ENCODE data around the gene ELF2.
"Not testable (repeated sequence)": the region's sequence is repeated elsewhere in the genome, so short reads cannot be mapped to it uniquely, and the experiment has no call there.

Gene ELF2

DNA sequence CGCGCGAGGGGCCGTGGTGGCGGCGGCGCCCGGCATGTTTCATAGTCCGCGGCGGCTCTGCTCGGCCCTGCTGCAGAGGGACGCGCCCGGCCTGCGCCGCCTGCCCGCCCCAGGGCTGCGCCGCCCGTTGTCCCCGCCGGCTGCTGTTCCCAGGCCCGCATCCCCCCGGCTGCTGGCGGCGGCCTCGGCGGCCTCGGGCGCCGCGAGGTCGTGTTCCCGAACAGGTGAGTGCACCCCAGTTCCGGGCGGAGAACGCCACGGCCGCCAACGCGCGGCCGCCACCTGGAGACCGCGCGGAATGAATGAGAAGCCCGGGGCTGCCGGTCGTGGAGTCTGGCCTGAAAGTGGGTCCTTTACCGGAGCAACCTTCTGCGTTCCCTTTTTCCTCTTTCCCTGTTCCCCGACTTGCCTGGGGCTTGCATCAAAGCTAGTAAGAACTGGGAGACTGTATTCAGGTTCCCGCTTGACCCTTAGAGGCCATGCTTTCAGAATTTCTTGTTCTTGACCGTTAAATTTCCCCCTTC is 161.0 kb downstream of the ELF2 start:
- H3K4me3 ChIP-seq (ENCODE audit: low read length) = peak overlapping the region; percentile 62
- DNase-seq (ENCODE audit: low read depth) = no peak
- no peak for TF ChIP-seq CTCF (conservative IDR thresholded peaks at IDR 0.05; ENCODE audit: low read depth, low read length)

GRCh38 chr4:139015269-139015947 is 161.6 kb downstream of the ELF2 start, which contains the start of gene NOCT:
Gene NOCT, plus strand, starts transcription at chr4:139015781. Its CDS starts 201 bp downstream, at chr4:139015982.
- TF ChIP-seq CTCF (conservative IDR thresholded peaks at IDR 0.05; ENCODE audit: low read depth, low read length) = no peak

DNA sequence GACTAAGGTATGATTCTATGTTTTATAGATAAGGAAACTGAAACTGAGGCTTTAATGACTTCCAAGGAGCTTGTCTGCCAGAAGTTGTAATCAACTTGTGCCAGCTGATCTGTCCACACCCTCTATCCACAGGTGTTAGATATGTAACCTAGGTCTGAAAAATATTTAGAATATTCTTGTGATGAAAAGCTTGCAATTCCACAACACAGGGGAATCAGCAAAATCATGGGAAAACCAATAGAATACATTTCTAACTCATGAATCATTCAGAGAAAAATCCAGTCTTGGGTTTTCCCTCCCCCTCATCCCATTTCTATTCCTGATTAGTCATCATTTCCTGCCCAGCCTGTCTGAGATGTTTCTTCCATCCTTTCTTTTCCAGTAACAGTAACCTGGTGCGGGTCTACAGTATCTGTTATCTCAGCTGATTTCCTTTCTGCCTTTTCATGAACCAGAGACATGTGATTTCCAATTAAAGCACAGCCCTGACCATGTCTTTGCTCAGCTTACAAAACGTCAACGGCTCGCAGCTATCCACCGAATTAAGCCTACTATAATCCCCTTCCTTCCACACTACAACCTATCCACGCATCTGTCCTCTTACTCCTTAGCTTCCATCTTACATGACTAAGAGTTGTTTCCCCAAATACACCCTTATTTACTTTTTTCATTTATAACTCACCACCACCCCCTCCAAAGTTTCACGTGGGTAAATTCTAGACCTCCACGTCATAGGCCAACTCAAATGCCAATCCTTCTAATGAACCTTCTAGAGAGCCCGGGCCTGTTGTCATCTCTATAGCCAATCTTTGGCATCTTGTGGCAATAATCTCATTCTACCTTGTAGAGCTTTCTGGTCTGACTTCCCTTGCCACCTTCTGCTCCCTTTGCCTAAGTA is 162.4 kb downstream of the ELF2 start:
- TF ChIP-seq CTCF (conservative IDR thresholded peaks at IDR 0.05; ENCODE audit: low read depth, low read length) = no peak
- peak; percentile 89 for DNase-seq (ENCODE audit: low read depth)
- H3K4me3 ChIP-seq (ENCODE audit: low read length) = peak overlapping the region; percentile 62

More at GRCh38 chr4:139015269-139015947, 161.6 kb downstream of the ELF2 start, which contains the start of gene NOCT:
- DNase-seq (ENCODE audit: low read depth) = peak; percentile 70
- H3K4me3 ChIP-seq (ENCODE audit: low read length) = peak within 1 kb of the TSS; percentile 62

DNA sequence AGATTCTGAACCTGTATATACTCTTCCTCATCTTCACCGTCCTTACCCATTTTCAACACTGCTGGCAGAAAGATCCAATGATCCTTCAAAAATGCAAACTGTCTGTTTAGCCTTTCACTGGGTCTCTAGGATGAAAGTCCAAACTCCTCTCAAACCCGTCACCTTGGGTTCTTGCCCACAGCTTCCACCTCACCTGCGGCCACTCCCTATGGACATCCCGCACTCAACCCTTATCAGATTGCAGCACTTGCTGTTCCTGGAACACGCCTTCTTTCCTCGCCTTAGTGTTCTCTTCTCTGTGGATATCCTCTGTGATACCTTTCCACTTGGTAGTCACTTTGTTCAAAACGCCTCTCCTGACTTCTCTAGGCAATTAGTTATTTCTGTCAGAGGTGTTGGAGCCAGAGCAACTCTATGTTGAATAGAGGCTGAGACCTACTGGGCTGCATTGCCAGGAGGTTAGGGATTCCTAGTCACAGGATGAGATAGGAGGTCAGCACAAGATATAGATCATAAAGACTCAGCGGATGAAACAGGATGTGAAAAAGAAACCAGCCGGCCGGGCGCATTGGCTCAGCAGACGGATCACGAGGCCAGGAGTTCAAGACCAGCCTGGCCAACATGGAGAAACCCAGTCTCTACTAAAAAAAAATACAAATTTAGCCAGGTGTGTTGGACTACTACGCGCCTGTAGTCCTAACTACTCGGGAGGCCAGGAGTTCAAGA is 165.6 kb downstream of the ELF2 start:
- no peak for DNase-seq (ENCODE audit: low read depth)
- no peak for TF ChIP-seq CTCF (conservative IDR thresholded peaks at IDR 0.05; ENCODE audit: low read depth, low read length)
- H3K4me3 ChIP-seq (ENCODE audit: low read length) = no peak overlapping the region

- TF ChIP-seq CTCF (conservative IDR thresholded peaks at IDR 0.05; ENCODE audit: low read depth, low read length) = no peak
- DNase-seq (ENCODE audit: low read depth) = no peak
- no peak overlapping the region for H3K4me3 ChIP-seq (ENCODE audit: low read length)
Measured at GRCh38 chr4:139009702-139010101, 167.3 kb downstream of the ELF2 start.

- DNase-seq (ENCODE audit: low read depth); H3K4me3 ChIP-seq (ENCODE audit: low read length): not testable (repeated sequence)
Measured at GRCh38 chr4:139008278-139008677, 168.7 kb downstream of the ELF2 start.

DNA sequence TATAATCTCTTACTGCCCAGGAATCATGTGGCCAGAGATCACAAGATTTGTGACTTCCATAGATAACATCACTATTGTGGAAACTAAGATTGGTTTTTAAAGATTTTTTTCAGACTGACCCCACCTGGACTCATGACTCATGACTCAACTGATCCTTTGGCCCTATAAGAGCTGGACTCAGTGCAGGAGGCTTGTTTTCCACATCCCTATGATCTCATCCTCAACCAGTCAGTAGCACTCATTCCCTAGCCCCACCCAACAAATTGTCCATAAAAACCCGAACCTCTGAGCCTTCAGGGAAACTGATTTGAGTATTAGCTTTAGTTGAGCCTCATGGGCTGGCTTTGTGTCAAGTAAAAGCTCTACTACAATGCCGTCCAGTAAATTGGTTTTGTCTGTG is 169.4 kb downstream of the ELF2 start:
- no peak for DNase-seq (ENCODE audit: low read depth)
- H3K4me3 ChIP-seq (ENCODE audit: low read length) = no peak overlapping the region
- no peak for TF ChIP-seq CTCF (conservative IDR thresholded peaks at IDR 0.05; ENCODE audit: low read depth, low read length)

Measured in retinal pigment epithelial cell (primary cell).